ENCODE data around the gene KAT7.

- TF ChIP-seq CTCF (IDR thresholded peaks at IDR 0.05; ENCODE audit: insufficient read depth, low read length) (no peak), REST (IDR thresholded peaks at IDR 0.05; ENCODE audit: insufficient replicate concordance, low read depth) (no peak)
Observed at GRCh38 chr17:49882434-49882833, 94.0 kb downstream of the KAT7 start.
